ENCODE measurements around the gene BTNL9.

BTNL9 gene

DNA sequence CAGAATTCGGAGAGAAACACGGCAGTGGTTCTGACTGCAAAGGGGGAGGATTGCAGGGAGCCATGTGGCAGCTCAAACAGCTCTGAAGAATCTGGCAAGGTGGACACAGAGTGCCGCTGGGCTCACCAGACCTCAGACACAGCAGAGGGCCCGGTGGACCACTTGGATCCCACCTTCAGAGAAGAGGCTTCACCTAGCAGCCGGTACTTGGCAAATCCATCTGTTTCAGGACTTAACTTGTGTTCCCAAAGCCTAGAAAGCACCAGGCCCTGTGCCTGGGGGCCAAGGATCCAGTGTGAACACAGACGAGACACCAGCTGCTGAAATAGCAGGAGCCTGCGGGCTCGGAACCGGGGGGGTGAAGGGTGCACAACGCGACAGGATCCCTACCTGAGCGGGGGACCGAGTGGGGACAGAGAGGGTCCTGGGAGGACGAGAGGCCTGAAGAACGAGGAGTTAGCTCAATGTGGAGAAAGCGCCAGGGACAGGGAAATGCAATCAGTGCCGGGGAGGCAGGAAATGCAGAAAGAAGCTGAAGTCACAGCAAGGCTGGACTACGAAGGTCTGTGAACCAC is 44.6 kb downstream of the BTNL9 start:
- no peak for TF ChIP-seq SIN3A (IDR thresholded peaks at IDR 0.05; ENCODE audit: borderline replicate concordance, insufficient read depth, low read length)
- no peak for TF ChIP-seq FOXP2 (optimal IDR thresholded peaks at IDR 0.05; ENCODE audit: borderline replicate concordance, extremely low read depth, extremely low read length, insufficient read depth)
- no peak for TF ChIP-seq TAF1 (IDR thresholded peaks at IDR 0.05; ENCODE audit: borderline replicate concordance, insufficient read depth, low read length)
- no peak for TF ChIP-seq POLR2AphosphoS5 (IDR thresholded peaks at IDR 0.05; ENCODE audit: low read depth, low read length)
- no peak for TF ChIP-seq REST (IDR thresholded peaks at IDR 0.05; ENCODE audit: insufficient read depth in 1 of 2, low read depth in 2 of 2, low read length in 2 of 2)

GRCh38 chr5:181086026-181086883 is 46.2 kb downstream of the BTNL9 start:
- no peak for TF ChIP-seq POLR2AphosphoS5 (IDR thresholded peaks at IDR 0.05; ENCODE audit: low read depth, low read length)

DNA sequence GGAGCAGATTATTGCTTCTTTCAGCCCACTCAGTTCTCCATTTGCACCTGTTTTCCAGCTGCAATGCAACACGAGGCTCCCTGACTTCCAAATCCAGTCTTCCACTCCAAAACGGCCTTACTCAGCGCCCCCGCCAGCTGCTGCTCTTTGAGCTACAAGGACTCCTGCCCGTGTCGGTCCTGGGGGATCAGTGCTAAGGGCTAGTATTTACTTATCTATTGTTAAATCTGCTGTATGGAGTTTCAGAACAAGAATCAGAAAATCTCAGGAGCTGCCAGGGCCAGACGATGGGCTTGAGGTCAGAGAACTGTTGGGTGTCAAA is 46.8 kb downstream of the BTNL9 start:
- TF ChIP-seq SIN3A (IDR thresholded peaks at IDR 0.05; ENCODE audit: borderline replicate concordance, insufficient read depth, low read length): no peak
- TF ChIP-seq TAF1 (IDR thresholded peaks at IDR 0.05; ENCODE audit: borderline replicate concordance, insufficient read depth, low read length): no peak

- TF ChIP-seq FOXP2 (optimal IDR thresholded peaks at IDR 0.05; ENCODE audit: borderline replicate concordance, extremely low read depth, extremely low read length, insufficient read depth) (no peak), SIN3A (IDR thresholded peaks at IDR 0.05; ENCODE audit: borderline replicate concordance, insufficient read depth, low read length) (no peak), TAF1 (IDR thresholded peaks at IDR 0.05; ENCODE audit: borderline replicate concordance, insufficient read depth, low read length) (no peak), REST (IDR thresholded peaks at IDR 0.05; ENCODE audit: insufficient read depth in 1 of 2, low read depth in 2 of 2, low read length in 2 of 2) (no peak), POLR2AphosphoS5 (IDR thresholded peaks at IDR 0.05; ENCODE audit: low read depth, low read length) (no peak)
Measured at GRCh38 chr5:181087309-181087708, 47.2 kb downstream of the BTNL9 start.

GRCh38 chr5:181088289-181088688 is 48.2 kb downstream of the BTNL9 start:
- TF ChIP-seq FOXP2 (optimal IDR thresholded peaks at IDR 0.05; ENCODE audit: borderline replicate concordance, extremely low read depth, extremely low read length, insufficient read depth): no peak
- no peak for TF ChIP-seq SIN3A (IDR thresholded peaks at IDR 0.05; ENCODE audit: borderline replicate concordance, insufficient read depth, low read length)
- TF ChIP-seq TAF1 (IDR thresholded peaks at IDR 0.05; ENCODE audit: borderline replicate concordance, insufficient read depth, low read length): no peak
- no peak for TF ChIP-seq REST (IDR thresholded peaks at IDR 0.05; ENCODE audit: insufficient read depth in 1 of 2, low read depth in 2 of 2, low read length in 2 of 2)
- TF ChIP-seq POLR2AphosphoS5 (IDR thresholded peaks at IDR 0.05; ENCODE audit: low read depth, low read length): no peak

DNA sequence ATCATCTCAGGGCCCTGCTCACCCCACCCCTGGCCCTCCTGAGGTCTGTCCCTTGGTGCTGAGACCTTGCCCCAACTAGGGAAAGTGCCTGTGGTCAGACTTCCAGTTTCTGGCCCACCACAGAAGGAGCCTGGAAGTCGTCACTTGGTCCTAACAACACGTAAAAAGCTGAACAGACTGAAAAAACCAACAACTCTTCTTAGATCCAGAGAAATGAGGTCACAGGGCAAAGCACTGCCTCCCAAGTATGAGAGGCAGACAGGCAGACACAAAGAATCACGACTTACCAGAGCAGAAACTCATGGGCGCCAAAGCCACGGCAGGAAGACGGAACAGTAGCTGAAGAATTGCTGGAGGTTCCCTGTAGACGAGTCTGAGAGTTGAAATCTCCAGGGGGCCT is 52.4 kb downstream of the BTNL9 start:
- no peak for TF ChIP-seq SIN3A (IDR thresholded peaks at IDR 0.05; ENCODE audit: borderline replicate concordance, insufficient read depth, low read length)
- no peak for TF ChIP-seq POLR2AphosphoS5 (IDR thresholded peaks at IDR 0.05; ENCODE audit: low read depth, low read length)
- TF ChIP-seq REST (IDR thresholded peaks at IDR 0.05; ENCODE audit: insufficient read depth in 1 of 2, low read depth in 2 of 2, low read length in 2 of 2): no peak
- no peak for TF ChIP-seq TAF1 (IDR thresholded peaks at IDR 0.05; ENCODE audit: borderline replicate concordance, insufficient read depth, low read length)
- no peak for TF ChIP-seq FOXP2 (optimal IDR thresholded peaks at IDR 0.05; ENCODE audit: borderline replicate concordance, extremely low read depth, extremely low read length, insufficient read depth)
